HS-27A (cell line): ENCODE results near the gene HACL1.

Source experiments
- DNase-seq: peaks from one replicate; pipeline ENCODE4 v3.0.0-alpha.2; 2012; ENCODE audit warnings: low read depth, missing footprints

Gene HACL1

GRCh38 chr3:15601399-15602145 is at the start of gene HACL1, which contains the start of gene BTD:
TSS of gene HACL1 (minus strand) at chr3:15601569. CDS start at chr3:15601463, 106 bp downstream.
TSS of gene BTD (plus strand) at chr3:15601745. CDS start at chr3:15635440, 33,695 bp downstream.
- peak; percentile 99 for DNase-seq

GRCh38 chr3:15649858-15650257 is 48.5 kb upstream of the HACL1 start:
- DNase-seq = no peak

- no peak for DNase-seq
Observed at GRCh38 chr3:15649341-15649740, 48.0 kb upstream of the HACL1 start.

- DNase-seq = peak; percentile 97
Observed at GRCh38 chr3:15647611-15648167, 46.3 kb upstream of the HACL1 start.

- DNase-seq = peak; percentile 100
Observed at GRCh38 chr3:15646851-15647511, 45.6 kb upstream of the HACL1 start.

GRCh38 chr3:15645740-15646501 is 44.6 kb upstream of the HACL1 start:
- DNase-seq = peak; percentile 100

- DNase-seq = no peak
Observed at GRCh38 chr3:15645246-15645645, 43.9 kb upstream of the HACL1 start.

GRCh38 chr3:15638891-15639262 is 37.5 kb upstream of the HACL1 start:
- peak; percentile 62 for DNase-seq

- no peak for DNase-seq
Observed at GRCh38 chr3:15638193-15638890, 37.0 kb upstream of the HACL1 start.

GRCh38 chr3:15637131-15637951 is 36.0 kb upstream of the HACL1 start:
- no peak for DNase-seq

GRCh38 chr3:15636028-15636709 is 34.8 kb upstream of the HACL1 start:
- peak; percentile 96 for DNase-seq

GRCh38 chr3:15635121-15635661 is 33.8 kb upstream of the HACL1 start:
- no peak for DNase-seq

- no peak for DNase-seq
Observed at GRCh38 chr3:15634671-15635070, 33.3 kb upstream of the HACL1 start.

- no peak for DNase-seq
Observed at GRCh38 chr3:15633766-15634598, 32.6 kb upstream of the HACL1 start.

GRCh38 chr3:15633159-15633558 is 31.8 kb upstream of the HACL1 start:
- no peak for DNase-seq

- no peak for DNase-seq
Observed at GRCh38 chr3:15632212-15632580, 30.8 kb upstream of the HACL1 start.

GRCh38 chr3:15631426-15632211 is 30.2 kb upstream of the HACL1 start:
- DNase-seq = no peak

- DNase-seq = peak; percentile 80
Observed at GRCh38 chr3:15630646-15631350, 29.4 kb upstream of the HACL1 start.
